GM12891 (cell line): ENCODE measurements around the gene SEZ6.

ENCODE experiments used
- PAX5 ChIP-seq: IDR thresholded peaks from 2 replicates; pipeline ENCODE4 v1.6.1; 2011; ENCODE audit warnings: low read length, moderate library complexity, mild to moderate bottlenecking; ENCODE audit not compliant: insufficient read depth, severe bottlenecking
- POLR2A ChIP-seq: IDR thresholded peaks from 2 replicates; pipeline ENCODE4 v1.6.1; 2011; ENCODE audit warnings: low read depth, low read length, control low read depth
- POLR2AphosphoS5 ChIP-seq: IDR thresholded peaks from 2 replicates; pipeline ENCODE4 v1.6.1; 2011; ENCODE audit warnings: low read depth, low read length, control low read depth
- SPI1 ChIP-seq: IDR thresholded peaks from 2 replicates; pipeline ENCODE4 v1.6.1; 2011; ENCODE audit warnings: low read depth, low read length, control low read depth
- TAF1 ChIP-seq: IDR thresholded peaks from 2 replicates; pipeline ENCODE4 v1.6.1; 2011; ENCODE audit warnings: low read depth, low read length, control low read depth

GRCh38 chr17:28944343-28944742, 61.5 kb downstream of the SEZ6 start:
- no peak for TF ChIP-seq POLR2A
- TF ChIP-seq TAF1: no peak
- no peak for TF ChIP-seq POLR2AphosphoS5
- no peak for TF ChIP-seq SPI1
- TF ChIP-seq PAX5: no peak
